NCI-H1694 (cell line): Measurements from ENCODE around the gene METTL6.
"Not testable (repeated sequence)": the region's sequence is repeated elsewhere in the genome, so short reads cannot be mapped to it uniquely, and the experiment has no call there.

ENCODE experiments used
- DNase-seq: peaks from one replicate; lab custom pipeline; 2025; lab: John Stamatoyannopoulos, UW

Gene METTL6

GRCh38 chr3:15403495-15403894, 23.8 kb downstream of the METTL6 start:
- no peak for DNase-seq

GRCh38 chr3:15401936-15402335, 25.4 kb downstream of the METTL6 start:
- no peak for DNase-seq

- DNase-seq = no peak
Measured at GRCh38 chr3:15399970-15400369, 27.4 kb downstream of the METTL6 start.

- peak; percentile 16 for DNase-seq
Measured at GRCh38 chr3:15398731-15399133, 28.6 kb downstream of the METTL6 start.

- not testable (repeated sequence) for DNase-seq
Measured at GRCh38 chr3:15393252-15393651, 34.1 kb downstream of the METTL6 start.

- DNase-seq = no peak
Measured at GRCh38 chr3:15391007-15391406, 36.3 kb downstream of the METTL6 start.

- DNase-seq = no peak
Measured at GRCh38 chr3:15390460-15390859, 36.9 kb downstream of the METTL6 start.

- DNase-seq = not testable (repeated sequence)
Measured at GRCh38 chr3:15388335-15388734, 39.0 kb downstream of the METTL6 start.

GRCh38 chr3:15387735-15388134, 39.6 kb downstream of the METTL6 start:
- no peak for DNase-seq

- DNase-seq = no peak
Measured at GRCh38 chr3:15387171-15387581, 40.2 kb downstream of the METTL6 start.

GRCh38 chr3:15386654-15386955, 40.7 kb downstream of the METTL6 start:
- not testable (repeated sequence) for DNase-seq

- DNase-seq = no peak
Measured at GRCh38 chr3:15385901-15386653, 41.3 kb downstream of the METTL6 start.

GRCh38 chr3:15385238-15385695, 42.1 kb downstream of the METTL6 start:
- DNase-seq = not testable (repeated sequence)

- DNase-seq = no peak
Measured at GRCh38 chr3:15384510-15385237, 42.7 kb downstream of the METTL6 start.

GRCh38 chr3:15382405-15382923, 44.9 kb downstream of the METTL6 start:
- no peak for DNase-seq

- no peak for DNase-seq
Measured at GRCh38 chr3:15380980-15381890, 46.1 kb downstream of the METTL6 start.

- DNase-seq = peak; percentile 39
Measured at GRCh38 chr3:15377961-15378791, 49.2 kb downstream of the METTL6 start.

GRCh38 chr3:15375461-15376000, 51.8 kb downstream of the METTL6 start:
- DNase-seq = no peak

- DNase-seq = no peak
Measured at GRCh38 chr3:15372918-15373317, 54.4 kb downstream of the METTL6 start.

GRCh38 chr3:15368561-15369135, 58.7 kb downstream of the METTL6 start:
- DNase-seq = no peak

- no peak for DNase-seq
Measured at GRCh38 chr3:15367059-15367458, 60.3 kb downstream of the METTL6 start.
